ENCODE measurements around the gene NR6A1.
A peak's percentile ranks its signal among the peaks of the same experiment; 100 is the strongest.

Gene NR6A1

GRCh38 chr9:124686918-124687317, 84.2 kb downstream of the NR6A1 start:
- DNase-seq (ENCODE audit: low spot score): no peak

GRCh38 chr9:124685217-124685616, 85.9 kb downstream of the NR6A1 start:
- DNase-seq (ENCODE audit: low spot score): no peak

- DNase-seq (ENCODE audit: low spot score): no peak
Observed at GRCh38 chr9:124684169-124684568, 86.9 kb downstream of the NR6A1 start.

GRCh38 chr9:124683043-124683442, 88.1 kb downstream of the NR6A1 start:
- DNase-seq (ENCODE audit: low spot score): no peak

- no peak for DNase-seq (ENCODE audit: low spot score)
Observed at GRCh38 chr9:124680714-124681390, 90.3 kb downstream of the NR6A1 start.

GRCh38 chr9:124680049-124680448, 91.1 kb downstream of the NR6A1 start:
- DNase-seq (ENCODE audit: low spot score): no peak

- DNase-seq (ENCODE audit: low spot score): no peak
Observed at GRCh38 chr9:124676159-124676551, 95.0 kb downstream of the NR6A1 start.

- DNase-seq (ENCODE audit: low spot score): no peak
Observed at GRCh38 chr9:124675261-124676158, 95.6 kb downstream of the NR6A1 start.

GRCh38 chr9:124674651-124675050, 96.5 kb downstream of the NR6A1 start:
- no peak for DNase-seq (ENCODE audit: low spot score)

- no peak for DNase-seq (ENCODE audit: low spot score)
Observed at GRCh38 chr9:124673063-124673462, 98.0 kb downstream of the NR6A1 start.

- DNase-seq (ENCODE audit: low spot score): no peak
Observed at GRCh38 chr9:124671861-124672260, 99.2 kb downstream of the NR6A1 start.

- DNase-seq (ENCODE audit: low spot score): no peak
Observed at GRCh38 chr9:124666642-124667041, 104.5 kb downstream of the NR6A1 start.

GRCh38 chr9:124665391-124666058, 105.6 kb downstream of the NR6A1 start:
- DNase-seq (ENCODE audit: low spot score): peak; percentile 69

- DNase-seq (ENCODE audit: low spot score): no peak
Observed at GRCh38 chr9:124664143-124664542, 107.0 kb downstream of the NR6A1 start.

GRCh38 chr9:124663046-124663961, 107.8 kb downstream of the NR6A1 start:
- DNase-seq (ENCODE audit: low spot score): no peak

- DNase-seq (ENCODE audit: low spot score): no peak
Observed at GRCh38 chr9:124662561-124662960, 108.5 kb downstream of the NR6A1 start.

GRCh38 chr9:124661271-124661670, 109.8 kb downstream of the NR6A1 start:
- no peak for DNase-seq (ENCODE audit: low spot score)

- peak; percentile 27 for DNase-seq (ENCODE audit: low spot score)
Observed at GRCh38 chr9:124660341-124660801, 110.7 kb downstream of the NR6A1 start.

GRCh38 chr9:124659099-124659659, 111.9 kb downstream of the NR6A1 start:
- DNase-seq (ENCODE audit: low spot score): peak; percentile 63

- peak; percentile 36 for DNase-seq (ENCODE audit: low spot score)
Observed at GRCh38 chr9:124658165-124659017, 112.7 kb downstream of the NR6A1 start.

All from LoVo (cell line).